GM18520 (cell line): ENCODE data around the gene GJC3.
"Not testable (repeated sequence)": the region's sequence is repeated elsewhere in the genome, so short reads cannot be mapped to it uniquely, and the experiment has no call there.

Experiments
- ATAC-seq: cut with Tn5 transposase; IDR thresholded peaks from one replicate; pipeline ENCODE4 v1.9.1; 2021; ENCODE audit not compliant: unreplicated experiment

Gene GJC3

GRCh38 chr7:99928994-99929729 is at the start of gene GJC3:
Gene GJC3, minus strand, starts transcription at chr7:99929620. Its CDS starts 0 bp downstream, at chr7:99929620.
- no peak for ATAC-seq

- no peak for ATAC-seq
These were observed 47.2 kb upstream of the GJC3 start for GRCh38 chr7:99976626-99977025.

- ATAC-seq, result no peak
These were observed 46.5 kb upstream of the GJC3 start, which contains the start of gene AZGP1 for GRCh38 chr7:99975782-99976521. Gene AZGP1, minus strand, starts transcription at chr7:99976031. Its CDS starts 11 bp downstream, at chr7:99976020.

- ATAC-seq, result no peak
These were observed 45.3 kb upstream of the GJC3 start for GRCh38 chr7:99974681-99975080.

GRCh38 chr7:99973817-99974216 is 44.4 kb upstream of the GJC3 start:
- ATAC-seq, result not testable (repeated sequence)

DNA sequence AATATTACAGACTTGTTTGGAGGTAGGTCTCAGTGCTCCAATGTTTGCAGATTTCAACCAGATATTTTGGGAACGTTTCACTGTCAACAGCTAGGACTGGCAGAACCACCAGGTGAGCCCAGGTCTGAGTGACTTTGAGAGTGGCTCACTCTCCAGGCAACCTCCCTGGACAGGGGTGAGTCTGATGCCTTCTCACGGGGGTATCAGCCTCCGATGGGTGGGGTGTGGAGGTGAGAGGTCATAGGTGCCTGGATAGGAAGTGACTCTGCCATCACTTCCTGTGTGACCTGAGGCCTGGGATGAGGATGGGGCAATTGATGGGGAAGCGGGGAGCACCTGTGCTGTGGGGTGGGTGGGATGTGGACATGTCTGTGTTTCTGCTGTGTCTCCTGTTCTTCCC is 41.8 kb upstream of the GJC3 start:
- no peak for ATAC-seq

GRCh38 chr7:99969813-99970212 is 40.4 kb upstream of the GJC3 start:
- not testable (repeated sequence) for ATAC-seq

- no peak for ATAC-seq
These were observed 39.9 kb upstream of the GJC3 start for GRCh38 chr7:99969298-99969697.

DNA sequence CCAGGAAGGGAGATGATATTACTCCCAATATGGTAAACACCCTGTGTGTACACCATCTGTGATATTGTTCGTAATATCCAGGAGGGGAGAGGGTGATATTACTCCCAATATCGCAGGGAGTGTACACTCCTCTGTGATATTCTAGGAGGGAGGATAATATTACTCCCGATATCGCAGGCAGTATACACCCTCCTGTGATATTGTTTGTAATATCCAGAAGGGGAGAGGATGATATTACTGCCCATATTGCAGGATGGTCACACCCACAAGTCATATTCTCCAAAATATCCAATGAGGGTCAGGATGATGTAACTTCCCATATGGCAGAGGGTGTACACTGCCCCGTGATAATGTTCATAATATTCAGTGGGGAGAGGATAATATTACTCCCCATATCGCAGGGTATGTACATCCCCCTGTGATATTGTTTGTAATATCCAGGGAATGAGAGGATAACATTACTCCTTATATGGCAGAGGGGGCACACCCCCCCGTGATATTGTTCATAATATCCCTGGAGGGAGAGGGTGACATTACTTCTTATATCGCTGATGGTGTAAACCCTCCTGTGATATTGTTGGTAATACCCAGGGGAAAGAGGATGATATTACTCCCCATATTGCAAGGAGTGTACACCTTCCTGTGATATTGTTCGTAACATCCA is 29.3 kb upstream of the GJC3 start:
- ATAC-seq, result no peak

DNA sequence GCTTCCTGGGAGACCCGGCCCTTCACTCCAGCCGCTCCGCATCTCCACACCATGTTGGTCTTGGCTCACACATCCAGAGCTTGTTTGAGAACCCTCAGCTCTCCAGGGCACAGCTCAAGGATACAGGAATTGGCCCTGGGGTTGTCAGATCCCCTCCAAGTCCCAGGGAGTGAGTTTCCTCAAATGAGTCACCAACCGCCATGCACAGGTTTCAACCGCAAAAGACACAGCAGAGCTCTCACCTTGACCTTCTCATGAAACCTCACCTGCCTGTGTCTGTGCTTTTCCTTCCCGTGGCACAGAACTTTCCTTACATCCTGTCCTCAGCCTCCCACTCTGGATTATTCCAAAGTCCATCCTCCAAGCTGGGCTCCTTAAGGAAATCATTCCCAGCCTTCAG is 25.8 kb upstream of the GJC3 start:
- no peak for ATAC-seq

DNA sequence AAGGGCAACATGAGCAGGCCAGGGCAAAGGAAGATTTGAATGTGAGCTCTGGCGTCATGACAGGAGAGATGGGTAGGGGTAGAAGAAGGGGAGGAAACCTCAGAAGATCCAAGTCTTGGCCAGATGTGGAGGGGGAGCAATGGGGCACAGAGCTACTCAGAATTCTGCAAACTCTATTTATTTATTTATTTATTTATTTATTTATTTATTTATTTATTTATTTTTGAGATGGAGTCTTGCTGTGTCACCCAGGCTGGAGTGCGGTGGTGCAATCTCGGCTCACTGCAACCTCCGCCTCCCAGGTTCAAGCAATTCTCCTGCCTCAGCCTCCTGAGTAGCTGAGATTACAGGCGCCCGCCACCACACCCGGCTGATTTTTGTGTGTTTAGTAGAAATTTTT is 25.2 kb upstream of the GJC3 start:
- not testable (repeated sequence) for ATAC-seq

GRCh38 chr7:99953649-99954048 is 24.2 kb upstream of the GJC3 start:
- ATAC-seq, result no peak

GRCh38 chr7:99952649-99953048 is 23.2 kb upstream of the GJC3 start:
- ATAC-seq, result not testable (repeated sequence)

DNA sequence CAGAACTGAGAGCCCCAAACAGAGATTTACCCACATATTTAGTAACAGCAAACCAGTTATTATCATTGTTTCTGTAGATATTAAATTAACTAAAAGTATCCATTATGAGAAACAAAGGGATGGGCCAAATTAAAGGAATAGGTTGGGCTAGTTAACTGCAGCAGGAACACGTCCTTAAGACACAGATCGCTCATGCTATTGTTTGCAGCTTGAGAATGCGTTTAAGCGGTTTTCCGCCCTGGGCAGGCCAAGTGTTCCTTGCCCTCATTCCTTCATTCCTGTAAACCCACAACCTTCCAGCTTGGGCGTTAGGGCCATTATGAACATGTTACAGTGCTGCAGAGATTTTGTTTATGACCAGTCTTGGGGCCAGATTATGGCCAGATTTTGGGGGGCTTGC is 21.4 kb upstream of the GJC3 start:
- not testable (repeated sequence) for ATAC-seq

DNA sequence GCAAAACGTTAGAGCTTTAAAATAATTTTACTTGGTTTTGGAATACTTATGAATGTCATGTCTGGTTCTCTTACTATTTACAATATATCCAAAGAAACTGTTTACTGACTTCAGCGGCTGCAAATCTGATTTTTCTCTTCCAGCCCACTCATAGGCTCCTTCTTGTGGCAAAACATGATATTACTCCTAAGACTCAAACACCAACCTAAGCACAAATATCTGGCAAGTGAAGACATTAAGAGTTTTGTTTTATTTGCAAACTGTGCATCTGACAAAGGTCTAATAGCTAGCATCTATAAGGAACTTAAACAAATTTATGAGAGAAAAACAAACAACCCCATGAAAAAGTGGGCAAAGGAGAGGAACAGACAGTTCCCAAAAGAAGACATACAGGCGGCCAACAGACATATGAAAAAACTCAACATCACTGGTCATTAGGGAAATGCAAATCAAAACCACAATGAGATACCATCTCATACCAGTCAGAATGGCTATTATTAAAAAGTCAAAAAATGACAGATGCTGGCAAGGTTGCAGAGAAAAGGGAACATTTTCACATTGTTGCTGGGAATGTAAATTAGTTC is 20.3 kb upstream of the GJC3 start:
- ATAC-seq, result no peak

DNA sequence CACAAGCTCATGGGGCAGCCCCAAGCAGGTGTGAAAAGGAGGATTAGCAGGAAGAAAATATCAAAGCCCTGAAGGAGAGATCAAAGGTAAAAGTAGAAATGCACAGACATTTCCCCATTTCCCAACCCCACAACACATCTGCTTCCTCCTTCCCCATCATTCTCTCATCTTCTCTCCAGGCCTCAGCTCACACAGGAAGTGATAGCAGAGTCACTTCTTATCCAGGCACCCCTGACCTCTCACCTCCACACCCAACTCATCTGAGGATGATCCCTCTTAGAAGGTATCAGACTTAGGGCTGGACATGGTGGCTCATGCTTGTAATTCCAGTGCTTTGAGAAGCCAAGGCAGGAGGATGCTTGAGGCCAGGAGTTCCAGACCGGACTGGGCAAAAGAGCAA is 18.2 kb upstream of the GJC3 start:
- ATAC-seq, result no peak

GRCh38 chr7:99944497-99945070 is 15.2 kb upstream of the GJC3 start:
- no peak for ATAC-seq

DNA sequence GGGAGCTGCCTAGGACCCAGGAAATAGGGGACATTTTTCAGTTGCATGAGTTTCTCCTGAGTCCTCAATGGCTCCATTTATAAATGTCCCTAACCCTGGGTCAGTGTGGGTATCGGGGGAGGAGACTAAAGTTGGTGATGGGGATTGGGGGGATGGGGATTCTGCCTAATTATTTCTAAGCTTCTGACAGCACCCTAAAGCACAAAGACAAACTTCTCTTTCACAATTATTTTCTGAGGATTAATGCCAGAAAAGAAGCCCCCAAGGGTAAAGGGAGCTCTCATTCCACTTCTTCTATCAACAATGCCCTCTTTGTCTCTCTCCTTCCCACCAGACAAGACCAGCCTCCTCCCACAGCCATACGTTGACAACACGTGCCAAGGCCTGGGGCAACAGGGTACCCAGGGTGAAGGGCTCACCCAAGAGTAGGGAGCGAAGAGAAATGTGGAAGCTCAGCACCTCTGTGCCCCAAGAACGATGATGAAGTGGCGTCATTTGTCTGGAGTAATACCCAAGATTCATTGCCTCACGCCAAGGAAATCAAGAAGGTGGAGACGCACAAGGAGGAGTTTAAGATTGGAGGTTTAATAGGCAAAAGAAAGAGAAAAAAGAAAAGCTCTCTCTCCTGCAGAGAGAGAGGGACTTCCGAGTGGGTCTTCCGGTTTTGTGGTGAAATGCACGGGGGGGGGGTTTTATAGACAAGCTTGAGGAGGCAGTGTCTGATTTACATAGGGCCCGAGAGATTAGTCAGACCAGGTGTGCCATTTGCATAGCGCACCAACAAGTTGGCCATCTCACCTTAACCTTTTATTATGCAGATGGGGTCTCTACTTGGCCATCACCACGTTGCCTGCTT is 14.4 kb upstream of the GJC3 start:
- no peak for ATAC-seq

DNA sequence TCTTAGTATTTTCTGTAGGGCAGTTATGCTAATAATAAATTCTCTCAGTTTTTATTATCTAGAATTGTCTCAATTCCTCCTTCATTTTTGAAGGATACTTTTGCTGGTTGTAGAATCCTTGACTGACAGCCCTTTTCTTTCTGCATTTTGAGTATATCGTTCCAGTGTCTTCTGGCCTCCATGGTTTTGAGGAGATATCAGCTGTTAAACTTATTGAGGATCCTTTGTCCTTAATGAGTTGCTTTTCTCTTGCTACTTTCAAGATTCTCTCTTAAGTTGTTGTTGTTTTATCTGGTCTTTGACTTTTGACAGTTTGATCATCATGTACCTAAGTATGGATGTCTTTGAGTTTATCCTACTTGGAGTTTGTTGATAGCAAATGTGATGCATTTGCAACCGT is 8.9 kb upstream of the GJC3 start:
- no peak for ATAC-seq

- not testable (repeated sequence) for ATAC-seq
These were observed 5.6 kb upstream of the GJC3 start for GRCh38 chr7:99935009-99935408.
